GM19025 (cell line): ENCODE data around the gene VPS26A.
A peak's percentile ranks its signal among the peaks of the same experiment; 100 is the strongest.
"Not testable (repeated sequence)": the region's sequence is repeated elsewhere in the genome, so short reads cannot be mapped to it uniquely, and the experiment has no call there.

Experiments
- ATAC-seq: cut with Tn5 transposase; IDR thresholded peaks from one replicate; pipeline ENCODE4 v1.9.1; 2021; ENCODE audit warnings: mild to moderate bottlenecking, low read depth, moderate library complexity; ENCODE audit not compliant: unreplicated experiment

The VPS26A gene

GRCh38 chr10:69168493-69168892 is 44.5 kb downstream of the VPS26A start:
- ATAC-seq, result no peak

DNA sequence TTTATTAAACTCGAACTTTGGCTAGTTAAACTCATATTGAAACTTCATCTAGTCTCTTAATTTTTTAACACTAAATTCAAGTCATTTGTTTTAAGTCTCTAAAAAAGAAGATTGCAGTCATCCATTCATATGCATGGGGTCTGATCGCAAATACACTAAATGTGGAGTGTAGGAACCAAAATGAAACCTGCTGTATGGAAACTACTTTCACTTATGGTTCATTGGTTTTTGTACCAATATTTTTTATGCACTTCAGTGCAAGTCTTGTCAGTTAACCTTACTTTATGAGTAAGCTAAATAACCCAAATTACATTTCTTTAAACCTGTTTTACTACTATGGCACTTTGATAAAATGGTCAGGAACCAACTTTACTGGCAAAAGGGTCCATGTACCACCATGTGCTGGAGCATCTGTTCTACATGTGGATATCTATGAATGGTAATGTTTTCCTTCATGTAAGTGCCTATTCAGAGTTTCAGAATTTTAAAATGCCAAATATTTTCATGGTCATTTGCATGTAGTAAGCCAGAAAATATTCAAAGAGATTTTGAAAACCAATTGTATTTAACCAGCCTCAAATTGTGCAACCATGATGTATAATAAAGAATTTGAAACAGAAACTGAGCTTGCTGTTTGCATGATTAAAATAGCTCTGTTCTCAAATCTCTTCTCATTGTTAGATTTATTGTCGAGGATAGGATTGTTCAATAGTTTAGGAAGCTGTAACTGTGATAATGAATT is 48.4 kb downstream of the VPS26A start:
- ATAC-seq, result no peak

DNA sequence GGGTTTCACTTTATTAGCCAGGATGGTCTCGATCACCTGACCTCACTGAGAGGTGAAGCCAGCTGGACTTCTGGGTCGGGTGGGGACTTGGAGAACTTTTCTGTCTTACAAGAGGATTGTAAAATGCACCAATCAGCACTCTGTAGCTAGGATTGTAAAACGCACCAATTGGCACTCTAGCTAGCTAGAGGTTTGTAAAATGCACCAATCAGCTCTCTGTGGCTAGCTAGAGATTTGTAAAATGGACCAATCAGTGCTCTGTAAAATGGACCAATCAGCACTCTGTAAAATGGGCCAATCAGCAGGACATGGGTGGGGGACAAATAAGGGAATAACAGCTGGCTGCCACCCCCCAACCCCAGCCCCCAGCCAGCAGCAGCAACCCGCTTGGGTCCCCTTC is 51.3 kb downstream of the VPS26A start:
- not testable (repeated sequence) for ATAC-seq

GRCh38 chr10:69176823-69177222 is 52.8 kb downstream of the VPS26A start:
- no peak for ATAC-seq

DNA sequence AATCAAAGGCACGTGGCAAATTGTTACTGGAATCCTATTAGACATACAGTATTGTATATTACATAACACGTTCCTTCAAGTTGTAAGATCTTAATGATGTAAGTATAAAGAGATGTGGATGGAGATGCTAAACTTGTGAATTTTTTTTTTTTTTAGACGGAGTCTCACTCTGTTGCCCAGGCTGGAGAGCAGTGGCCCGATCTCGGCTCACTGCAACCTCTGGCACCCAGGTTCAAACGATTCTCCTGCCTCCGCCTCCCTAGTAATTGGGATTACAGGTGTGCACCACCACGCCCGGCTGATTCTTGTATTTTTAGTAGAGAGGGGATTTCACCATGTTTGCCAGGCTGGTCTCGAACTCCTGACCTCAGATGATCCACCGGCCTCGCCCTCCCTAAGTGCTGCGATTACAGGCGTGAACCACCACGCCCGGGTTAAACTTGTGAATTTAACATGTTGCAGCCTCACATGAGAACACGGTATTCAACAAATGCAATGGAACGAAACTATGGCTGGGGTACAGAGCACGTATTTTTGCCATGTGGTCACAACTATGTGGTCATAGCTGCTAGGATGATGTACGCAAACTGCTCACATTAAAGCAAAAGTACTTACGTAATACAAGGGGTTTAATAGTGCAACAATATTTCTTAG is 55.2 kb downstream of the VPS26A start:
- peak; percentile 11 for ATAC-seq

GRCh38 chr10:69179743-69180524 is 56.0 kb downstream of the VPS26A start, which contains the start of gene SUPV3L1:
SUPV3L1 (plus strand) TSS chr10:69180234; CDS start chr10:69180292, 58 bp downstream.
- ATAC-seq, result peak; percentile 79

DNA sequence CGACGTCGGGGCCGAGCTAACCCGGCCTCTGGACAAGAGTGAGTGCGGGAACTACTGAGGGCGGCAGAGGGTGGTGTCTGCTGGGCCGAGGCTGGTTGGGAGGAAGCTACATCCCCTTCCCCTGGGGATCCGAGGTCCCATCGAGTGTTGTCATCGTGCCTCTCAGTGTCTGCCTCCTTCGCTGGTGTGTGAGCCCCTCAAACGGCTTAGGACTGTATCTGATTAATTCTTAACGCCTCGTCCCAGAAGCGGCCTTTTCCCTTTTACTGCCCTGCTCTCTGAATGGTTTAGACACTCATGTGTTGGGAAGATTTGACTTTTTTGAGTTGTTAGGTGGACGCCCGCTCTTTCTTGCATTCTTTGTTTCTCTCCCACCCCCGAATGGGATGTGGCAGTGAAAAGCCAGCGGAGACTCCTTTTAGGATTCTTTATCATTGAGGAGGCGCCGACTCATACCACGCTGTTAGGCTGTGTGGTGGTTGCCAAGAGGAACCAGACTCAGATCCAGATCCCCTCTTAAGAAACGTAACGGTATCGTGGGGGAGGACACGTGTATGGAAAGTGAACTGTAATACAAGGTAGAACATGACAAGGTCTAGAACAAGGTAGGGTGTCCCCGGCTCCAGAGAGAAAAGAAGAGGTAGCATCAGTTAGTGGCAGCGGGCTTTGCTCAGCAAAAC is 56.7 kb downstream of the VPS26A start:
- ATAC-seq, result no peak

DNA sequence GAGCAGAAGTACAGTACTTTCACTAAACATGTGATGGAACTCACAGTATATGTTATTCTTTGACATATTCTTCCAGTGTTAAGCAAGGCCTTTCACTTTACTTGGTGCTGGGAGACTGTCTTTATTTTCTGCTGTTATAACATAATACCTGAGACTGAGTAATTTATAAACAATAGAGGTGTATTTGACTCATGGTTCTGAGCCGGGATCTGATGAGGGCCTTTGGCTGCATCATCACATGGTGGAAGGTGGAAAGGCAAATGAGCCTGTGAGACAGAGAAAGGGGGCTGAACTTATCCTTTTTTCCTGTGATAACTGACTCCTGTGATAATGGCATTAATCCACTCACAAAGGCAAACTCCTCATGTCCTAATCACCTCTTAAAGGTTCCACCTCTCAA is 57.5 kb downstream of the VPS26A start:
- no peak for ATAC-seq

- no peak for ATAC-seq
Observed at GRCh38 chr10:69182005-69182404, 58.0 kb downstream of the VPS26A start.

DNA sequence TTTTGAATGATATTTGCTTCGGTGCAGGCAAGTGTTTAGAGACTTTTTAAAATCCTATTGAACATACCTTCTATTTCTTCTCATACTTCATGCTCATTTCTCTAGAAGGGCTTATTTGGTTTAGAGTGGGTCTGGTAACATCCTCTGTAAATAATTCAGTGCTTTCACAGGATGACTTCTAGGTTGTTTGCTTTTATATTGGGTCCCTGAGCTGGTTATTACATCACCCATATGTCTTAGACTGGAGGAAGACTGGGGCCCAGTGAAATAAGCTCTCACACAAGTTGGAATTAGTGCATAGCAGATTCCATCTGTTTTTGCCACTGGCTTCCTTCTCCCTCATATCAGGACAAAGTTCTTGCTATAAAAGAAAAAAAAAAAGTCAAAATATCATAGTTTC is 62.5 kb downstream of the VPS26A start:
- ATAC-seq, result no peak

- no peak for ATAC-seq
Observed at GRCh38 chr10:69201045-69201444, 77.1 kb downstream of the VPS26A start.

GRCh38 chr10:69202332-69202731 is 78.4 kb downstream of the VPS26A start:
- no peak for ATAC-seq

DNA sequence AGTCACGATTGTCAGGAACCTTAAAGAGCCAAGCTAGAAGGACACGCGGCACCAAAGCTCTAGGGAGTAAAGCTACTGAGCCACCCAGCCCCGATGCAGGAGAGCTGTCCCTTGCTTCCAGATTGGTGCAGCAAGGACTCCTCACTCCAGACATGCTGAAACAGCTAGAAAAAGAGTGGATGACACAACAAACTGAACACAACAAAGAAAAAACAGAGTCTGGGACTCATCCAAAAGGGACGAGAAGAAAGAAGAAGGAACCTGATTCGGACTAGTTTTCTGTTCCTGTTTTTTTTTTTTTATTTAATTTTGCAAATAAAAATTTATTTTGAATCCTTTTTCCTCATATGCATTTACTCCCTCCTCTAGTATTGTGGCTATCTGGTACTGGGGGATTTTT is 84.8 kb downstream of the VPS26A start:
- ATAC-seq, result no peak

DNA sequence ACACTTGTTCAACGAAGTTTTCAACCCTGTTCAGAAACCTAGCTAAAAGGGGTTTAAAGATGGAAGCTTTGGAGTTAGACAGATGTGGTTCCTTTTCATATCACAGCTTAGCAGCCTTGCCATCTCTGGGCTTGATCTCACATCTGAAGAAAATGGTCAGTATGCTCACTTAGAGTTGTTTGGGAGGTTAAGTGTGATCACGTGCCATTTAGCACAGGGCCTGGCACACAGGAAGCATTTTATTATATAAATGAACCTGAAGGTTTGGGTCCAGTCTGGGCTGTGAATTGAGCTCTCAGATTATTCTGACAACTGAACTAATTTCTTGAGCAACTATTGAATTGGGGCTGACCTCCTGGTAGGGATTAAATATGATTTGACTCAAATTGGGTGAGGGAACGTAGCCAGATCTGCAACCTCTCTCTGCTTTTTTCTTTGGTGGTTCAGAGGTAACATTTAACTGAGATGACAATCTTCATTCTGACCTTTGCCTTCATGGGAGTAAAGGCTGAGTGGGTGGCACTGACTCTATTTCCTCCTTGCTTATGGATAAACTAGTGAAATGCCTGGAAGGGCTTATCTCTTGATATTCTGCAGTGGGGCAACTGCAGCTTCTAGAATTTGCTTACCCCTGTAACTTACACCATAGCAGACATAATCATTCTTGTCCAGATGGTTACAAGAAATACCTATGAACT is 86.0 kb downstream of the VPS26A start:
- ATAC-seq, result no peak

DNA sequence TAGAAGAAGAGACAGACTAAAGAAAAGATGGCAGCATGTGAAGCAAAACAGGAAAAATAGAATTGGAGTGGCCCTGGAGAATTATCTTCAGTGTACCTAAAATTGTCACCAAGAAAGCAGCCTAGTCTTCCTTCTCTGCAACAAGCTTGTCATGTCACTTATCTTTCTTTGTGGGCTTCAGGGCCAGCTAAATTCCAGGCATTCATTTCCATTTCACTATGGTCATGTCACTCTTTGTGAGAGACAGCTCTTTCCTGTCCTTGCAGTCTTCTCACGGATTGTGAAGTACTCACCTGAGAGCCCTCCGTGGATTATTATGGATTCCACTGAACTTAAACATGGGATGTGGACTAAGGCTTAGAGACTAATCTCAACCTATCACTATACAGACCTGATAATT is 87.1 kb downstream of the VPS26A start:
- ATAC-seq, result no peak

DNA sequence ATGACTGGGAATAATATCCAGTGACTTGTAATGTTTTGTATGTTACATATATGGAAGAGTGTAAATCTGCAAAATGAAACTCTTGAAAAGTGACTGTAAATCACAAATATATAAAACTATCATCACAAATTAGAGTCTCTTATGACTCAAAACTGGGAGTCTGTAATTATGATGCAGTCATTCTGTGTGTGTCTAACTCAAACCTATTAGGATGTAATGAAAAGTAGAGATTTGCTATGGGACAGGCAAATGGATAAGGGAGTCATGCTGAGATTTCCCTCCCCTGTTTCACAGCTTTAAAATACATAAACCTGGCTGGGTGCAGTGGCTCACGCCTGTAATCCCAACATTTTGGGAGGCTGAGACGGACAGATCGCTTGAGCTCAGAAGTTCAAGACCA is 87.5 kb downstream of the VPS26A start:
- ATAC-seq, result no peak

DNA sequence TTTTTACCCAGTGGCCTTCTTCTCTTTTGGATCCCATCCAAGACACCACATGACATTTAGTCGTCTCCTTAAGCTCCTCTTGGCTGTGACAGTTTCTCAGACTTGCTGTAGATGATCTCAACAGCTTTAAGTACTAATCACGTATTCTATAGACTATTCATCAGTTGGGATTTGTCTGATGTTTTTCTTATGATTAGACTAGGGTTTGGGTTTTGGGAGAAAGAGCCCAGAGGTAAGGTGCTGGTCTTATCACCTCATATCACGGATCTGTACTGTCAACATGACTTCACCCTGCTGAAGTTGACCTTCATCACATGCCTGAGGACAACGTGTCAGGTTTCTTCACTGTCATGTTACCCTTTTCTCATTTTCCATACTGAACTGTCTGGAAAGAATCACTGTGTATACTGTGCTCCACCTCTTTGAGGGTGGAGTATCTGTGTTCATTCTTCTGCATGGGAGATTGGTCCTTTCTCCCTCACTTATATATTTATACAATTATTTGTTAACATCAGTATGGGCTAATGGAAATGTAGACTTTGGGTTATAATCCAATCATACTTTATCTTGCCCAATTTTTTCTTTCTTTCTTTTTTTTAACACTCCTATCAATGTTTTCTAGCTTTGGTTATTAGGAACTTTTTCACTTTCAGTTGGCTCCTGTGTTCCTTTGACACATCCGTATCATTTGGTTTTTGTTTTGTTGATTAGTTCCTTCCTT is 89.8 kb downstream of the VPS26A start:
- ATAC-seq, result no peak

DNA sequence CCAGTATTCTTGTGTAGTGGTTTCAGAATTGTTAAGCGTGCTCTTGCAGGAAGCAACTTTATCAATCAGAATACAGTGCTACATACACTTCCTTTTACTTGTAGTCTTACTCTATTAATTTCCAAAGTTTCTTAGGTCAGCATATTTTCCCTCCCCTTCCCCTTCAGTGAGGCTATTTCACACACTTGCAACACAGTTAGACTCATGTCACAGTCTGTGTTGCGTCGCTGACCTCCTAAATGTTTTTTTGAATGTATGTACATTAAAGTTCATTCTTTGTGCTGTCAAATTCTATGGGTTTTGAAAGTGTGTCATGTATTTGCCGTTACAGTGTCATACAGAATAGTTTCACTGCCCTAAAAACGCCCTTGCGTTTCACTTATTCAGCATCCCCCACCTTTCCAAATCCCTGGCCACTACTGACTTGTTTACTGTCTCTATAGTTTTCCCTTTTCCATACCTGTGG is 90.7 kb downstream of the VPS26A start:
- ATAC-seq, result no peak

DNA sequence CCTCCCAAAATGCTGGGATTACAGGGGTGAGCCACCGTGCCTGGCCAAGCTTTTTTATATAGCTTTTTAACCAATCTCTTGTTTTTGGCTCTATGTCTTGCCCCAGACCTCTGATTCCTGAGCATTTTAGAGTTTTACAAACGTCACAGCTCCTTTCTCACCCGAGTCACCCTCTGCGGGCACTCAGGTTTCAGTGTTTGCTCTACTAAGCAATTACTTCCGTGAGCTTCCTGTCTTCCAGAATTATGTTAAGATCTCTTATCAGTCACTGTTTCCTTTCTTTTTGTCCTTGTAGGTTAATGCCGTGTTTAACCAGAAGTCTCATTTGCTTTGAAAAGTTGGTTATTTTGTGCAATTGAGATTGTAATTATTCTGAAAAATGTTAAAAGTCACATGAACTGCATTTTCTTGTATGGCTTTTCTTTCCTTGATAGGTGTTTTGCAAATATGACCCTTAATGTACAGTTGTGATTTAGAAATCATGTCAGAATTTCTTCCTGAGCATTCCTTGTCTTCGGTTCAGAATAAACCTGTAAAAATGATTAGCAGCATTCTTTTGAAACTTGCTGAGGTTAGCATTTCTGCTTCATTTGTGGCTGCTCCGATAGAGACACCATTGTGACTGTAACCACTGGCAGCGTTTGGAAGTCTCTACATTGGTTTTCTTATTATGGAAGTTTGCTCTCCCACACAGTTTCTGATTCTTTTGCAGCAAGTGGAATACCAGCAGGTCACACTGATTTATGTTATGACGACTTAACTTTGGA is 91.6 kb downstream of the VPS26A start:
- no peak for ATAC-seq
